Activated gamma-delta T cell treated with Interleukin-2 at 50 U/mL for 16 hours (primary cell): ENCODE data around the gene PXDN.
"Not testable (repeated sequence)": the region's sequence is repeated elsewhere in the genome, so short reads cannot be mapped to it uniquely, and the experiment has no call there.

Experiments used
- DNase-seq: peaks from one replicate; pipeline ENCODE4 v3.0.0-alpha.2; 2020

PXDN gene

GRCh38 chr2:1739322-1739957 is 4.9 kb downstream of the PXDN start:
- no peak for DNase-seq

DNA sequence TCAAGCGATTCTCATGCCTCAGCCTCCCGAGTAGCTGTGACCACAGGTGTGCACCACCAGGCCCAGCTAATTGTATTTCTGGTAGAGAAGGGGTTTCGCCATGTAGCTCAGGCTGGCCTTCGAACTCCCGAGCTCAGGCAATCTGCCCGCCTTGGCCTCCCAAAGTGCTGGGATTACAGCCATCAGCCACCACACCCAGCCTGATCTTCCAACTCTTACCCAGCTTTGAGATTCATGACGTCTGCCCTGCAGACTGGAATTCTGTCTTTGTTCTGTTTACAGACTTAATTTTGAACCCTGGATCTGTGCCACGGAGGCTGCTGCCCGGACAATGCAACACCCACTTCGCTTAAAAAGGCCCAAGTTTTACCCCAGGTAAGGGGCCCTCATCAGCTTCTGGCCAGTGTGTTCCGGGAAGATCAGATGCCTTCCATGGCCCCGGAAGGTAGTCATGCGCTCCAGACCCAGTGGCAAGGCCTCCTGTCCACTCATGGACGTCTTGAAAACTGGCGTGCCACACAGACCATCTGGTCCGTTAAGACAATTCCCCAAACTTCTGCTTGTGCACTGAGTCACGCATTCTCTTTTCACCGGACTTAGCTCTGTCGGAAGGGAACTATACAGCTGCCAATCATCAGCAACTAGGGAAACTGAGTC is 5.5 kb downstream of the PXDN start:
- no peak for DNase-seq

DNA sequence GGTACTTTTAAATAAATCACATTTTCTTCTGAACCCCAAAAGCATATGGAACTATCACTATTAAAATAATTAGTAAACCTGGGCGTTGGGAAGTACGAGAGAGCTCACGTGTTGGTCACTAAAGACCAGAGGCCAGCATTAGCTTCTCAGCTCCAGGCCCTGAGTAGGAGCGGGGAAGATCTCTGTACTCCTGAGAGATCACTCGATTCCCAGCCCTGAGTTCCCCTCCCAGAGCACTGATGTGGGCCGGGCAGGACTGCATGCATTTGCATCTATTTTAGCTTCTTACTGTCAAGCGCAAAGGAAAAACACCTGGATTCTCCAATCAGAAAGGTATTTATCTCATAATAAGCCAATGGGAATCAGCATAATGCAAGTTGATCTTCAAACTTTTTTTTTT is 6.2 kb downstream of the PXDN start:
- no peak for DNase-seq

DNA sequence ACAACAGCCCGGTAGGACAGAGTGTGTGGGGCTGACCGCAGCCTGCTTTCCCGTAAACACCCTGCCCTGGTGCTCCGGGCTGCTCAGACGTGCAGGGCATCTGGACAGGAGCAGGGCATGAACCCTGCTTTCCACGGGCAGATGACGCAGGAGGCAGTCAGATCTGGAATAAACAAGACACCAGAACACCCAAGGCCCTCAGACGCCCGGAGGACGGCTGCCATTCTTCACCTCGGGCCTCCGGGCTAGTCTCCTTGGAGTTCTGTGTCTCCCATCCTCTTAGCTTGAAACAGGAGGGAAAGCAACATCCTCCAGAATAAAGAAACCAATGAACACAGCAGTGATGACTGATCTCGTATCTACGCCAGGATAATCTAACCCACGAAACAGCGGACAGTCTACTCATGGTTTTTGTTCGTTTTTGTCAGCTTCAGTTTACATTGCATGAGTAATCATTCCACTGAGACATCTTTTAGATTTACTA is 7.3 kb downstream of the PXDN start:
- no peak for DNase-seq

GRCh38 chr2:1736045-1736444 is 8.3 kb downstream of the PXDN start:
- no peak for DNase-seq

GRCh38 chr2:1733298-1733697 is 11.0 kb downstream of the PXDN start:
- DNase-seq = not testable (repeated sequence)

GRCh38 chr2:1731963-1732768 is 12.1 kb downstream of the PXDN start:
- DNase-seq = no peak

DNA sequence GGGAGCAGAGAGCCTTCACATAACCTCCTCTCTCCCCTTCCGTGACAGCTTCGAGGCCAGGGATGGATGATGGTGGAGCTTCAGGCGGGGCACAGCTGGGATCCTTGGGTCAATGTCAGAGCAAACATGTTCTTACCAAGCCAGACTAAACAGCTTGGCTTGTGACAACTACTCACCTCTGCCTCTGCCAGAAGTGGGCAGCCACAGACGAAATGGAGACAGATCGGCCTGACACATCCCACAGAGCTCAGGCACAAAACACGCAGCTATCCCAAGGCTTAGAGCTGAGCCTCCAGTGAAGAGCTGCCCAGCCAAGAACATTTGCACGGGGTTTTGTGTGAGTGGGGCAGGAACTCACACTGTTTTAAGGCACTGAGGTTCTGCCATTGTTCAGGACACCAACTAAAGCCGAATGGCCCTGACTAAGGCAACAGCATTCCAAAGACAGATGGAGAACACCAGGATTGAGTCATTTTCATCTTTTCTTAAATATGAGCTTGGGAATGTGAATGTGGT is 12.8 kb downstream of the PXDN start:
- no peak for DNase-seq

- DNase-seq = no peak
Observed at GRCh38 chr2:1730015-1730927, 14.0 kb downstream of the PXDN start.

GRCh38 chr2:1729242-1729641 is 15.1 kb downstream of the PXDN start:
- DNase-seq = no peak

DNA sequence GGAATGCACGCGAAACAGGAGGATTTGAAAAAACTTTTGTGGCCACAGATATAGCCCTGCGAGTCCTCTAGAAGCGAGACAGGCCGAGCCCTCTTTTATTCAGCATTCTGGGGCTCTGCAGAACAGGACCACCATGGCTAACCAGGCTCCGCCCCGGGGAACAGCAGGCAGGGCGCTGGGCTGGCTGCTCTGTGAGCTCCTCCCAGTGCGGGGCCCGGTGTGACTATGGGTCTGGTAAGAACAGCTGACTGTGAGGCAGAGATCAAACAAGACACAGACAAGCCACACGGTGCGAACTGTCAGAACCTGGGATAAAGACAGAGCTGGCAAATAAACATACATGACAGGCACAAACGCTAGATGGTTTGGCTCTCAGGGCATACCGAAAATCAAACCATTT is 15.5 kb downstream of the PXDN start:
- DNase-seq = no peak

DNA sequence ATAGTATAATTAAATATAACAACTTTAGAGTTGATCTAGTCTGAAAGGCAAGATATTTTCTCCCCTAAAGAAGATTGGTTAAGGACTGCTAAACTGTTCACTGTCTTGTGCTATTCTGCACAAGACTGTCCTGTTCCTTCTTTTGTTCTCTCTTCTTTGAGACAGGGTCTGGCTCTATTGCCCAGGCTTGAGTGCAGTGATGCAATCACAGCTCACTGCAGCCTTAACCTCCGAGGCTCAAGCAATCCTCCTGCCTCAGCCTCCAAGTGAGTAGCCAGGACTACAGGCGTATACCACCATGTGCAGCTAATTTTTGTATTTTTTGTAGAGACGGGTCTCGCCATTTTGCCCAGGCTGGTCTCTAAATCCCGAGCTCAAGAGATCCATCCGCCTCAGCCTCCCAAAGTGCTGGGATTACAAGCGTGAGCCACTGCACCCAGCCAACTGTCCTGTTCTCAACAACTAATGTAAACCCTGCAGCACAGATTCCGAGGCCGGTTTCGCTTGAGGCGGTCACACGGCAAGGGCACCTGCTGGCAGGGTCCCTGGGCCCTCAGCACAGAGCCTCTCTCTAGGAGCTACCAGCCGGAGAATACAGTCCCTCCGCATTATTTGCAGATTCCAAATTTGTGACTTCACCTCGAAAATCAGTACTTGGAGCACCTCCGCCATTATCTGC is 16.4 kb downstream of the PXDN start:
- no peak for DNase-seq

GRCh38 chr2:1727101-1727771 is 17.1 kb downstream of the PXDN start:
- DNase-seq = no peak

DNA sequence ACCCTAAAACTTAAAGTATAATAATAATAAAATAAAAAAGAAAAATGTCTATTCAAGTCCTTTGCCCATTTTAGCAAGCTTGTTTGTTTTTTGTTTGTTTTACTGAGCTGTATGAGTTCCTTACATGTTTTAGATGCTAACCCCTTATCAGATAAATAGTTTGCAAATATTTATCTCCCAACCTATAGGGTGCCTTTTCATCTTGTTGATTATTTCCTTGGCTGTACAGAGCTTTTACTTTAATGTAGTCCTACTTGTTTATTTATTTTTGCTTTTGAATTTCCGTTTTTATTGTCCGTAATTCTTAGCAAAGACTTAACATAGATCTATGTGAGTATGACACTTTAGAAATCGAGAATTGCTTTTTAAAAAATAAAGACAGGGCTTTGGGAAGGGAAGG is 17.8 kb downstream of the PXDN start:
- DNase-seq = no peak

DNA sequence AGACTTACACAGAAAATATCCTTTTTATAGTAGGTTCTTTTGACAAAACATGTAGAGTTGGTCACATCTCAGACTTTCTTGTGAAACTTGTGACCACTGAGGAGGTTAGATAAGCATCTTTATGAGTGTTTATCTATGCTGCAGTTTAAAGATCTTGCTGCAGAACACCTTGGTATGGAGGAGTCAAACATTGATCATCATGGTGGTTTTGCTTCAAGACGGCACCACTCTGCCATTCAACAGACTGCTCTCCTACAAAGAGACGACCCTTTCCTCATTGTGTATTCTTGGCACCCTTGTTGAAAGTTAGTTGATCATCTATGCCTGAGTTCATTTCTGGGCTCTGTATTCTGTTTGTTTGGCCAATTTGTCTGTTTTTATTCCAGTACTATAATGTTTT is 20.0 kb downstream of the PXDN start:
- not testable (repeated sequence) for DNase-seq

DNA sequence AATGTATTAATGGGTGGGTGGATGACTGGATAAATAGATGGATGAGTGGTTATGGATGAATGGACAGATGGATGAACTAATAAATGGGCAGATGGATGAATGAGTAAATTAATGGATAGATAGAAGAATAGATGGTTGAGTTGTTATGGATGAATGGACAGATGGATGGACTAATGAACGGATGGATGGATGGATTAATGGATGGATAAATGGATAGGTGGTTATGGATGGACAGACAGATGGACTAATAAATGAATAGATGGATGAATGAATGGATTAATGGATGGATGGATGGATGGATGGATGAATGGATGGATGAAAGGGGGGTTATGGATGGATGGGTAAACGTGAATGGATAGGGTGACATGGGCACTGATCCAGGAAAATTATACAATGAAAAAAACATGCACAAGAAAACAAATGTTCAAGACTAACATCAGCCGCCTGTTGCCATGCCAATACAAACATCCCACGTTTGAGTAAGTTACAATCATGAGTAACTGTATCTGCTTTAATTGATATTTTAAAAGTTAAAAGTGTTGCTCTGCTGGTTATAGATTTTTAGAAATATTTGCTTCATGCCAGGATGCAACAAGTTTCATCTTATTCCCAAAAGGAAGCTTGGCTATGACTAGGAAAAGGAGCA is 20.8 kb downstream of the PXDN start:
- no peak for DNase-seq

DNA sequence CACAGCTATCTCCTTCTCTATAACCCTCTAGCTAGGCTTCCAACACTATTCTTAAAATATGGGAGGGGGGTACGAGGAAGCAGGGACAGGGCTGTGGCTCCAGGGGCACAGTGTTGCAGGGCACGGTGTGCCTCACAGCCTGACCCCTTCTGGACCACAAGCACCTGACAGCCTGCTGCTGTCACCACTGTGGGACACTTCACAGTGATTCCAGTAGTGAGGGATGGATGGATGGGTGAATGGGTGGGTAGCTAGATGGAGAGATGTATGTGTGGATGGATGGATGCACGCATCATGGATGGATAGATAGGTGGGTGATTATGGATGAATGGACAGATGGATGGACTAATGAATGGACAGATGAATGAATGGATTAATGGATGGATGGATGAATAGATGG is 21.6 kb downstream of the PXDN start:
- no peak for DNase-seq

GRCh38 chr2:1721706-1722646 is 22.3 kb downstream of the PXDN start:
- DNase-seq = no peak

DNA sequence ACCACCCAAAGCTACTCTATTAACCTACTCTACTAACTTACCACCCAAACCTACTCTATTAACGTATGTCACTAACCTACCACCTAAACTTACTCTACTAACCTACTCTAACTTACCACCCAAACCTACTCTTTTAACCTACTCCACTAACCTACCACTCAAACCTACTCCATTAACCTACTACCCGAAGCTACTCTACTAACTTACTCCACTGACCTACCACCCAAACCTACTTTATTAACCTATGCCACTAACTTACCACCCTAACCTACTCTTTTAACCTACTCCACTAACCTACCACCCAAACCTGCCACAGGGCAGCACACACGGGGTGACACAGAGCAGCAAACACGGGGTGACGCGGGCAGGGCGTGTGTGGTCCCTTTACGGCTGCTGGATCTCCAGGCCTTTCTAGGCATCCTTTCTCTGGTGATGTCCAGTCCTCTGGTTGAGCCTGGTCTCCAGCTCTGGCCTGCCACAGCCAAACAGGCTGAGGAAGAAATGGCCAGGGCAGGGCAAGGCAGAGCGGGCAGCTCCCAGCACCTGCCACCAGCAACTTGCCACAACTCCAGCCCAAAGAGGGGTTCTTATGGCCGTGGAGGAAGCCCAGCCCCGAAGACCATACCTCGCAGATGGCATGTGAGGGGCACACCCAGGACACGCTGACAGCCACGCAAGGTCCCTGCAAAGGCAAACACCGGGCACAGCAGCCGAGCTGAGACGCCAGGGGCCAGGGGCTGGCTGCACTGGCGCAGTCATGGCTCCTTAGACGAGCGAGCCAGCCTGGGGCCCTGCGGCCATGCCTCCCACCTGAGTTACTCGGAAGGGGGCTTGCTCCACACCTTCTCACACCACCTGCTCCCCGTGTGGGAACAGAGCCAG is 25.7 kb downstream of the PXDN start:
- DNase-seq = no peak
